AG20443 (cell line): ENCODE measurements around the gene TEX12.

Experiments used
- DNase-seq: peaks from one replicate; pipeline ENCODE4 v3.0.0; 2012; ENCODE audit warnings: low spot score, mixed read lengths

Gene TEX12

GRCh38 chr11:112212290-112212689 lies 45.1 kb downstream of the TEX12 start:
- DNase-seq, result no peak

GRCh38 chr11:112212710-112213109 lies 45.5 kb downstream of the TEX12 start:
- no peak for DNase-seq

GRCh38 chr11:112213753-112214152 lies 46.6 kb downstream of the TEX12 start:
- DNase-seq, result no peak

- DNase-seq, result no peak
These were observed 48.4 kb downstream of the TEX12 start for GRCh38 chr11:112215621-112216020.

- no peak for DNase-seq
These were observed 49.5 kb downstream of the TEX12 start for GRCh38 chr11:112216561-112217105.

GRCh38 chr11:112219476-112220232 lies 52.5 kb downstream of the TEX12 start:
- peak; percentile 71 for DNase-seq

GRCh38 chr11:112221274-112221835 lies 54.2 kb downstream of the TEX12 start:
- DNase-seq, result no peak
